PC-3 (cell line): Measurements from ENCODE around the gene PCSK5. TPM values are rescaled to one million over a fixed set of nuclear protein-coding genes. Genes with fewer than 3 reads are reported as not detected.

Source experiments
- ATAC-seq: fragments of 200-7000 bp; cut with Tn5 transposase; 2 replicates; pipeline ENCODE4 v1.9.1; 2020; ENCODE audit warnings: mild to moderate bottlenecking, moderate library complexity
- BruUV-seq: library from RNA; stranded (reverse); fragments of 400-500 nt; replicated peaks from 2 replicates; lab custom pipeline; 2021; lab: Mats Ljungman, UMichigan
- CTCF ChIA-PET: fragments of 300-600 bp; sonication (Branson Sonifier 250); formaldehyde crosslinking; loops from one replicate; lab custom pipeline; 2022; ENCODE audit warnings: antibody characterized with exemption; lab: Charles Lee
- POLR2A ChIA-PET: fragments of 300-600 bp; sonication (Branson Sonifier 250); formaldehyde crosslinking; loops from one replicate; lab custom pipeline; 2022; ENCODE audit warnings: antibody characterized with exemption; ENCODE audit not compliant: unreplicated experiment; lab: Charles Lee
- DNase-seq: peaks from one replicate; pipeline ENCODE4 v3.0.0-alpha.2; 2015
- H2AFZ ChIP-seq: fragments of 300-600 bp; sonication (generic); 2 replicates; pipeline ENCODE4 v1.6.0; 2016; ENCODE audit warnings: antibody characterized with exemption, low read length
- H3F3A ChIP-seq: fragments of 300-600 bp; sonication (generic); one replicate; pipeline ENCODE4 v1.6.0; 2017; ENCODE audit warnings: antibody characterized with exemption, low read length, control low read depth, mild to moderate bottlenecking; ENCODE audit not compliant: unreplicated experiment
- H3K27ac ChIP-seq: fragments of 300-600 bp; sonication (generic); 2 replicates; pipeline ENCODE4 v1.5.1; 2016; ENCODE audit warnings: mild to moderate bottlenecking, low read length
- H3K27me3 ChIP-seq: fragments of 300-600 bp; sonication (generic); 2 replicates; pipeline ENCODE4 v1.6.1; 2016; ENCODE audit warnings: low read length, mixed read lengths
- H3K36me3 ChIP-seq: fragments of 300-600 bp; sonication (generic); 2 replicates; pipeline ENCODE4 v1.6.1; 2016; ENCODE audit warnings: low read depth, mixed run types, low read length, mixed read lengths
- H3K4me1 ChIP-seq: fragments of 300-600 bp; sonication (generic); 2 replicates; pipeline ENCODE4 v1.5.1; 2016; ENCODE audit warnings: low read length; ENCODE audit not compliant: insufficient read depth
- H3K4me2 ChIP-seq: fragments of 300-600 bp; sonication (generic); 2 replicates; pipeline ENCODE4 v1.6.0; 2016; ENCODE audit warnings: low read length
- H3K4me3 ChIP-seq: fragments of 300-600 bp; sonication (generic); 2 replicates; pipeline ENCODE4 v1.5.1; 2016; ENCODE audit warnings: mild to moderate bottlenecking, low read length, mixed read lengths
- H3K79me2 ChIP-seq: fragments of 300-600 bp; sonication (generic); 2 replicates; pipeline ENCODE4 v1.6.1; 2017; ENCODE audit warnings: low read length, mixed read lengths
- H3K9ac ChIP-seq: fragments of 300-600 bp; sonication (generic); 2 replicates; pipeline ENCODE4 v1.6.0; 2016; ENCODE audit warnings: mild to moderate bottlenecking, low read length
- H3K9me2 ChIP-seq: fragments of 300-600 bp; sonication (generic); replicated peaks from 2 replicates; pipeline ENCODE4 v1.6.1; 2016; ENCODE audit warnings: mixed run types, low read length, mixed read lengths
- H3K9me3 ChIP-seq: fragments of 300-600 bp; sonication (generic); 2 replicates; pipeline ENCODE4 v1.6.1; 2016; ENCODE audit warnings: low read length, mixed read lengths
- H4K20me1 ChIP-seq: fragments of 300-600 bp; sonication (generic); 2 replicates; pipeline ENCODE4 v1.6.1; 2016; ENCODE audit warnings: low read length, mixed read lengths
- CTCF ChIP-seq: fragments of 300-600 bp; sonication (generic); conservative IDR thresholded peaks from 2 replicates; pipeline ENCODE4 v1.5.1; 2017; ENCODE audit warnings: antibody characterized with exemption, low read depth, mild to moderate bottlenecking, low read length
- EZH2 ChIP-seq: fragments of 300-600 bp; sonication (generic); IDR thresholded peaks from one replicate; pipeline ENCODE4 v1.6.1; 2017; ENCODE audit warnings: antibody characterized with exemption, mild to moderate bottlenecking, low read length; ENCODE audit not compliant: unreplicated experiment
- EZH2phosphoT487 ChIP-seq: fragments of 300-600 bp; sonication (generic); IDR thresholded peaks from 2 replicates; pipeline ENCODE4 v1.6.1; 2018; ENCODE audit warnings: mild to moderate bottlenecking, antibody characterized with exemption, low read length, borderline replicate concordance
- intact Hi-C: fragments of 100-400 bp; cut with micrococcal nuclease; formaldehyde crosslinking; loops from 2 replicates; pipeline ENCODE4 v1.9.0; 2023
- total RNA-seq: library from RNA; depleted of rRNA; stranded (reverse); fragments of >200 nt; gene quantifications from 2 replicates; pipeline ENCODE4 v1.2.3, GENCODE V29; 2014

PCSK5 gene
- total RNA-seq, 1 experiment from 2014 or later: not detected

- Histone ChIP-seq H2AFZ (no peak overlapping the region), H3K27ac (no peak overlapping the region), H3K9ac (no peak overlapping the region), H4K20me1 (no peaks in the 10 kb centered on the region), H3K9me2 (no peaks in the 10 kb centered on the region), H3F3A (no peaks in the 10 kb centered on the region), H3K9me3 (no peaks in the 10 kb centered on the region), H3K4me3 (no peak overlapping the region), H3K27me3 (no peaks in the 10 kb centered on the region), H3K4me2 (no peak overlapping the region), H3K79me2 (no peaks in the 10 kb centered on the region), H3K36me3 (no peaks in the 10 kb centered on the region), H3K4me1 (no peaks in the 10 kb centered on the region)
- no peak for ATAC-seq
- intact Hi-C loops: no loop called here
- no peak for TF ChIP-seq CTCF
- ChIA-PET POLR2A (no interaction called here), CTCF (no interaction called here)
- BruUV-seq: no TSS peak
- DNase-seq: no peak
These were observed 445.6 kb downstream of the PCSK5 start for GRCh38 chr9:76336027-76336426.

- Histone ChIP-seq H3K79me2 (no peaks in the 10 kb centered on the region), H3K9me3 (no peaks in the 10 kb centered on the region), H3K27me3 (no peaks in the 10 kb centered on the region), H2AFZ (no peak overlapping the region), H4K20me1 (no peaks in the 10 kb centered on the region), H3K36me3 (no peaks in the 10 kb centered on the region), H3K4me1 (no peaks in the 10 kb centered on the region), H3K9me2 (no peaks in the 10 kb centered on the region), H3K27ac (no peak overlapping the region), H3K4me2 (no peak overlapping the region), H3K9ac (no peak overlapping the region), H3K4me3 (no peak overlapping the region), H3F3A (no peaks in the 10 kb centered on the region)
- POLR2A ChIA-PET: no interaction called here
- no peak for ATAC-seq
- TF ChIP-seq EZH2phosphoT487 (no peak), CTCF (no peak), EZH2 (no peak)
- no peak for DNase-seq
- CTCF ChIA-PET: no interaction called here
- intact Hi-C loops: no loop called here
- no TSS peak for BruUV-seq
These were observed 447.9 kb downstream of the PCSK5 start for GRCh38 chr9:76338418-76338817.

- BruUV-seq: no TSS peak
These were observed 451.1 kb downstream of the PCSK5 start for GRCh38 chr9:76341616-76342015.

More at GRCh38 chr9:76341616-76342015, 451.1 kb downstream of the PCSK5 start:
- H3K36me3 ChIP-seq: no peaks in the 10 kb centered on the region
- DNase-seq (no peak), ATAC-seq (no peak)
- no peak overlapping the region for H3K9ac ChIP-seq
- no peaks in the 10 kb centered on the region for H3K9me2 ChIP-seq
- H3K4me3 ChIP-seq: no peak overlapping the region
- H3K79me2 ChIP-seq: no peaks in the 10 kb centered on the region
- CTCF ChIA-PET: no interaction called here
- no peak overlapping the region for H2AFZ ChIP-seq
- no peaks in the 10 kb centered on the region for H4K20me1 ChIP-seq
- H3K27ac ChIP-seq: no peak overlapping the region
- H3F3A ChIP-seq: no peaks in the 10 kb centered on the region
- intact Hi-C loops: no loop called here
- no peaks in the 10 kb centered on the region for H3K9me3 ChIP-seq
- no peak for TF ChIP-seq CTCF
- no peak for TF ChIP-seq EZH2phosphoT487
- TF ChIP-seq EZH2: no peak
- H3K27me3 ChIP-seq: no peaks in the 10 kb centered on the region
- no peak overlapping the region for H3K4me2 ChIP-seq
- POLR2A ChIA-PET: no interaction called here
- H3K4me1 ChIP-seq: no peaks in the 10 kb centered on the region
